Progenitor cell of endocrine pancreas (in vitro differentiated cells): ENCODE data around the gene SMARCB1. TPM values are rescaled to one million over a fixed set of nuclear protein-coding genes. Genes with fewer than 3 reads are reported as not detected.

Experiments used
- DNase-seq: peaks from one replicate; pipeline ENCODE4 v3.0.0; 2021; ENCODE audit warnings: low spot score; ENCODE audit not compliant: unreplicated experiment
- H3K27ac Mint-ChIP-seq: 2 replicates; pipeline ENCODE4 v1.8.0; 2021; ENCODE audit warnings: mild to moderate bottlenecking, moderate library complexity, mixed read lengths
- H3K27me3 Mint-ChIP-seq: 2 replicates; pipeline ENCODE4 v1.8.0; 2021; ENCODE audit warnings: mixed read lengths
- H3K36me3 Mint-ChIP-seq: 2 replicates; pipeline ENCODE4 v1.8.0; 2022; ENCODE audit warnings: mixed read lengths; ENCODE audit not compliant: insufficient read depth
- H3K4me1 Mint-ChIP-seq: 2 replicates; pipeline ENCODE4 v1.8.0; 2021; ENCODE audit warnings: low read depth, mixed read lengths
- H3K4me3 Mint-ChIP-seq: 2 replicates; pipeline ENCODE4 v1.8.0; 2021; ENCODE audit warnings: low read depth, mild to moderate bottlenecking, moderate library complexity, mixed read lengths
- H3K9me3 Mint-ChIP-seq: 2 replicates; pipeline ENCODE4 v1.8.0; 2021; ENCODE audit warnings: low read depth, mixed read lengths
- total RNA-seq: library from RNA; stranded (reverse); gene quantifications from 2 replicates; pipeline ENCODE4 v1.2.1, GENCODE V29; 2021
- TF ChIP-seq, protein P1 (sequence below): fragments of 200-600 bp; sonication (generic); IDR thresholded peaks from one replicate; pipeline ENCODE4 v1.5.0; 2021; ENCODE audit warnings: antibody characterized with exemption, mild to moderate bottlenecking; ENCODE audit not compliant: unreplicated experiment

The SMARCB1 gene
- total RNA-seq, 1 donor from 2014 or later, result 195 TPM

GRCh38 chr22:23836281-23836680 lies 49.5 kb downstream of the SMARCB1 start:
- Mint-ChIP-seq H3K4me1 (peaks cover 8% of the 10 kb centered on the region), H3K9me3 (no peaks in the 10 kb centered on the region), H3K4me3 (no peak overlapping the region), H3K27me3 (peaks cover 22% of the 10 kb centered on the region), H3K36me3 (peaks cover 8% of the 10 kb centered on the region), H3K27ac (peak overlapping the region; percentile 22)
- TF ChIP-seq, protein P1, sequence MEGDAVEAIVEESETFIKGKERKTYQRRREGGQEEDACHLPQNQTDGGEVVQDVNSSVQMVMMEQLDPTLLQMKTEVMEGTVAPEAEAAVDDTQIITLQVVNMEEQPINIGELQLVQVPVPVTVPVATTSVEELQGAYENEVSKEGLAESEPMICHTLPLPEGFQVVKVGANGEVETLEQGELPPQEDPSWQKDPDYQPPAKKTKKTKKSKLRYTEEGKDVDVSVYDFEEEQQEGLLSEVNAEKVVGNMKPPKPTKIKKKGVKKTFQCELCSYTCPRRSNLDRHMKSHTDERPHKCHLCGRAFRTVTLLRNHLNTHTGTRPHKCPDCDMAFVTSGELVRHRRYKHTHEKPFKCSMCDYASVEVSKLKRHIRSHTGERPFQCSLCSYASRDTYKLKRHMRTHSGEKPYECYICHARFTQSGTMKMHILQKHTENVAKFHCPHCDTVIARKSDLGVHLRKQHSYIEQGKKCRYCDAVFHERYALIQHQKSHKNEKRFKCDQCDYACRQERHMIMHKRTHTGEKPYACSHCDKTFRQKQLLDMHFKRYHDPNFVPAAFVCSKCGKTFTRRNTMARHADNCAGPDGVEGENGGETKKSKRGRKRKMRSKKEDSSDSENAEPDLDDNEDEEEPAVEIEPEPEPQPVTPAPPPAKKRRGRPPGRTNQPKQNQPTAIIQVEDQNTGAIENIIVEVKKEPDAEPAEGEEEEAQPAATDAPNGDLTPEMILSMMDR, result no peak
- no peak for DNase-seq

GRCh38 chr22:23836692-23837495 lies 50.1 kb downstream of the SMARCB1 start:
- H3K36me3 Mint-ChIP-seq, result peaks cover 8% of the 10 kb centered on the region

GRCh38 chr22:23837496-23837859 lies 50.7 kb downstream of the SMARCB1 start:
- H3K27me3 Mint-ChIP-seq, result peaks cover 26% of the 10 kb centered on the region
- no peaks in the 10 kb centered on the region for H3K9me3 Mint-ChIP-seq
- DNase-seq, result no peak
- TF ChIP-seq, protein P1, result no peak
- H3K27ac Mint-ChIP-seq, result no peak overlapping the region
- no peak overlapping the region for H3K4me3 Mint-ChIP-seq
- peaks cover 8% of the 10 kb centered on the region for H3K36me3 Mint-ChIP-seq
- H3K4me1 Mint-ChIP-seq, result peaks cover 8% of the 10 kb centered on the region

More at GRCh38 chr22:23836692-23837495, 50.1 kb downstream of the SMARCB1 start:
- Mint-ChIP-seq H3K4me1 (peaks cover 8% of the 10 kb centered on the region), H3K27ac (peak overlapping the region; percentile 22), H3K9me3 (no peaks in the 10 kb centered on the region), H3K4me3 (no peak overlapping the region), H3K27me3 (peaks cover 26% of the 10 kb centered on the region)
- TF ChIP-seq, protein P1, result no peak
- DNase-seq, result no peak

DNA sequence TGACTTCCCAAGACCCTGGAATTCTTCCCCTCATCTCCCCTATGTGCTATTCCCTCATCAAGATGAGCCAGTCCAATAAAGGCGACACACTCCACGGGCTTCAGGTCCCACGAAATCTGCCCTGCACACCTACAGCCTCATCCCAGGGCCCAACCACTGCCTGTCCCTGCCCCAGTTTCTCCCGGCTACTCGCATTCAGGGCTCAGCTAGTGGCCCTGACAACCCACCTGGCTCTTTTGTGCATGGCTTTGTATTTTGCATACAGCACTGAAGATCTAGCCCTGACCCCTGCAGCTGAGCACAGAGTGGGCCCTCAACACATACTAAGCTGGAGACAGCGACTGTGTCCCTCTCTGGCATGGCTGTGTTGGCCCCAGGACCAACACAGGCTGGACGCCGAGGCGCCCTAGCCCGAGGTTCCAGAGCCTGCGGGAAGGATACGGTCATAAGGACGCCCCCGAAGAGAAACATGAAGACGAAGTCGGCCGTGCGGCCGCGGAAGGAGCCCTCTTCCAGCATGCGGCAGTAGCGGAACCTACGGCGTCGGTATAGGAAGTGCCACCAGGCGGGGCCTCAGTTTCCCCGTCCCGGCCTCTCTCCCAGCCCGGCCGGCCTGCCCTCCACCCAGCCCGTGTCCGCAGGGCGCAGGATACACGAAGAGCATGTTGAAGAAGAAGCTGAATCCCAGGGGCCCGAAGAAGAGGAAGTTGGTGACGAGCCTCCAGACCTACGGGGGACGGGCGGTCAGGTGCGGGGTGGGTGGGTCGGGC lies 51.3 kb downstream of the SMARCB1 start:
- Mint-ChIP-seq H3K27ac (peak overlapping the region; percentile 86), H3K4me3 (peak overlapping the region; percentile 78), H3K4me1 (peaks cover 8% of the 10 kb centered on the region), H3K9me3 (no peaks in the 10 kb centered on the region), H3K36me3 (peaks cover 8% of the 10 kb centered on the region), H3K27me3 (peaks cover 26% of the 10 kb centered on the region)
- no peak for DNase-seq
- TF ChIP-seq, protein P1, result no peak

DNA sequence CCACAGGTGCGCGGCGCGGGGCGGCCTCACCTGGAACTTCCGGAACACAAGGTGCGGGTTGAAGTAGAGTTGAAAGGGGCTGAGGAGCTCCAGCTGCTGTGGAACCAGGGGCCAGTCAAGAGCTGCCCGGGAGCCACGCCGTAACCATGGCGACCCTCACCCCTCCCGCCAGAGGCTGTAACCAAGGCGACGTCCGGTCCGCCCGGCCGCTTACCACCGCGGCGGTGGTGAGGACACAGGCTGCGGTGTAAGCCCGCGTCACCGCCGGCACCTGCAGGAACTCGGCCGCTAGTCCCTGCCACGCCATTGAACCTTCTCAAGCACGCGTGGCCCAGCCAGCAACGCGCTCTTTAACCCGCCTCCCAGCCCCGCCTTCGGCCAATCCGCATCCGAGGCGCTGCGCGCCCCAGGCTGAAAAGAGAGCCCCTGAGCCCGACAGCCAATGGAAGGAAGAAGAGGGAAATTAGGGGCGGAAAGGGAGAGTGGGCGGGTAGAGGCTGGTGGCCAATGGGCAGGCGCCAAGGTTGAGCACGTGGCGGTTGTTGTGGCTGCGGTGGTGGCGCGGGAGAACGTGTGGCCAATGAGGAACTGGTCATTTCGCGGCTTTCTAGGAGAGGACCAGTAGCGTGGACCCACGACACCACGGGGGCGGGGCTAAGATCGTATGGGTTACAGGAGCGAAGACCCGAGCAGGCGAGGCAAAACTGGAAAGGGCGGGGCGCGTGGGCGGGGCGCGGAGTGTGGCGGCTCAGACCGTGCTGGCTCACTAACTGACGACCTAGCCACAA lies 52.1 kb downstream of the SMARCB1 start, which contains the start of gene DERL3:
Gene DERL3 (minus strand): TSS at position 326 of the 788 bp plus-strand sequence. CDS start 19 bp downstream, at position 307.
- Mint-ChIP-seq H3K27me3 (peaks cover 26% of the 10 kb centered on the region), H3K4me3 (peak within 1 kb of the TSS; percentile 78), H3K27ac (peak within 1 kb of the TSS; percentile 86), H3K36me3 (peaks cover 8% of the 10 kb centered on the region), H3K4me1 (peaks cover 8% of the 10 kb centered on the region), H3K9me3 (no peaks in the 10 kb centered on the region)
- DNase-seq, result peak; percentile 86
- TF ChIP-seq, protein P1, result no peak
